Transverse colon (tissue), 4 donors: ENCODE measurements around the gene OR1J2. TPM values are rescaled to one million over a fixed set of nuclear protein-coding genes. Genes with fewer than 3 reads are reported as not detected.

Source experiments
- DNase-seq: peaks from one replicate; pipeline ENCODE4 v3.0.0-alpha.2; 2019
- H3K27ac ChIP-seq, 4 donors: fragments of 200-600 bp; sonication (generic); 2 replicates each; pipeline ENCODE4 v1.5.1; 2016 to 2018; ENCODE audit warnings: inconsistent platforms in 4 of 4
- H3K27me3 ChIP-seq: fragments of 200-600 bp; sonication (generic); 2 replicates; pipeline ENCODE4 v1.5.1; 2017; ENCODE audit warnings: inconsistent platforms
- H3K36me3 ChIP-seq, 4 donors: fragments of 200-600 bp; sonication (generic); 2 replicates each; pipeline ENCODE4 v1.5.1; 2017 to 2019; ENCODE audit warnings: inconsistent platforms in 4 of 4
- H3K4me1 ChIP-seq, 4 donors: fragments of 200-600 bp; sonication (generic); 2 replicates each; pipeline ENCODE4 v1.5.1; 2017 to 2020; ENCODE audit warnings: inconsistent platforms in 4 of 4
- H3K4me3 ChIP-seq, 4 donors: fragments of 200-600 bp; sonication (generic); 1 replicate in 1 of 4; 2 replicates in 3 of 4; pipeline versions ENCODE4 v1.5.1 to v1.6.1; 2017 to 2019; ENCODE audit warnings: inconsistent platforms in 4 of 4
- H3K9me3 ChIP-seq, 2 donors: fragments of 200-600 bp; sonication (generic); 2 replicates each; pipeline ENCODE4 v1.5.1; 2017 to 2019; ENCODE audit warnings: inconsistent platforms in 2 of 2
- EP300 ChIP-seq: sonication (generic); formaldehyde crosslinking; IDR thresholded peaks from one replicate; pipeline ENCODE4 v1.6.1; 2017; ENCODE audit warnings: antibody characterized with exemption, low read depth
- POLR2A ChIP-seq: fragments of 450-650 bp; IDR thresholded peaks from one replicate; pipeline ENCODE4 v1.6.1; 2016; ENCODE audit warnings: antibody characterized with exemption, mild to moderate bottlenecking, moderate library complexity
- POLR2AphosphoS5 ChIP-seq, 3 donors: sonication (generic); formaldehyde crosslinking; IDR thresholded peaks; one replicate each; pipeline ENCODE4 v1.6.1; 2016; ENCODE audit warnings: antibody characterized with exemption in 3 of 3
- WGBS, 2 donors: methylation state at CpG; one replicate each; pipeline ENCODE4 v1.1.5; 2018; ENCODE audit warnings: low coverage in 1 of 2; 5-methylcytosine and 5-hydroxymethylcytosine counted together
- in situ Hi-C, 4 donors: fragments of 200-750 bp; cut with MboI; loops; one replicate each; pipeline versions ENCODE4 v1.15.0 to v1.15.1; 2017; ENCODE audit warnings: low sequenced_read_pairs in 3 of 4, low pct_ligation_motif_present in 1 of 4, low pct_unique_long_range_greater_than_20kb in 1 of 4
- intact Hi-C: fragments of 100-400 bp; cut with DNase I; formaldehyde crosslinking; loops from one replicate; pipeline ENCODE4 v1.15.1; 2023; ENCODE audit warnings: low total_unique reads
- total RNA-seq, 4 donors: library from RNA; depleted of rRNA; stranded (reverse); fragments of >200 nt; gene quantifications; one replicate each; pipeline ENCODE4 v1.1.0, GENCODE V29; 2016
- TF ChIP-seq, protein P1 (sequence below), 5 experiments: fragments of 200-600 bp in 3 of 5; fragments of 450-650 bp in 2 of 5; sonication (generic) in 3 of 5; IDR thresholded peaks; 1 replicate in 2 of 5; 2 replicates in 3 of 5; pipeline ENCODE4 v1.5.1; 2016 to 2017; ENCODE audit warnings: antibody characterized with exemption in 5 of 5, inconsistent platforms in 3 of 5, mild to moderate bottlenecking in 2 of 5, moderate library complexity in 1 of 5

Gene OR1J2
- total RNA-seq, 4 donors from 2014 or later: not detected

DNA sequence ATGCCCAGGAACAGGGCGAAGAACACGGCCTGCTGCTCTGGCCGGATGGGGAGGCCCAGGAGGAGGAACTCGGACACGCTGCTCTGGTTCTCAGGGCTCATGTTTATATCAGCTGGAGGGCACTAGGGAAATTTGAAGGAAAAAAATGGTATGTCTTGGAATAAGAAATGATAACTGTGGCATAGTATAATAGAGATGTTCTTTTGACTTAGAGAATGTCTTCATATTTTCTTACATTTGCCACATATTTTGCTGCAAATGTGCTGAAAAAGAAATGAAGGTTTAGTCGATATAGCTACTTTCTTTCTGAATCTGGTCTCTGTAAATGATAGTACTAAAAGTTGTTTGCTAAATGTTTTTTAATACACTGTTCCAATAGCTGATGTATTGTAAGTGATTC is 32.8 kb upstream of the OR1J2 start, which contains the start of gene OR1J1:
Gene OR1J1, minus strand, starts transcription at position 101 of the 400 bp plus-strand sequence. Its CDS starts 0 bp downstream, at position 101.
- DNase-seq: no peak
- Histone ChIP-seq H3K9me3 (no peaks in the 10 kb centered on the region), H3K36me3 (no peaks in the 10 kb centered on the region), H3K4me3 (no peak within 1 kb of the TSS), H3K27ac (no peak within 1 kb of the TSS), H3K4me1 (no peaks in the 10 kb centered on the region), H3K27me3 (no peaks in the 10 kb centered on the region)
- 86 to 100% methylated on average over 1 to 6 of the region's 6 CpGs for WGBS, 2 donors
- TF ChIP-seq POLR2AphosphoS5 (IDR thresholded peaks at IDR 0.05) (no peak), POLR2A (no peak), EP300 (no peak)
- TF ChIP-seq, protein P1, sequence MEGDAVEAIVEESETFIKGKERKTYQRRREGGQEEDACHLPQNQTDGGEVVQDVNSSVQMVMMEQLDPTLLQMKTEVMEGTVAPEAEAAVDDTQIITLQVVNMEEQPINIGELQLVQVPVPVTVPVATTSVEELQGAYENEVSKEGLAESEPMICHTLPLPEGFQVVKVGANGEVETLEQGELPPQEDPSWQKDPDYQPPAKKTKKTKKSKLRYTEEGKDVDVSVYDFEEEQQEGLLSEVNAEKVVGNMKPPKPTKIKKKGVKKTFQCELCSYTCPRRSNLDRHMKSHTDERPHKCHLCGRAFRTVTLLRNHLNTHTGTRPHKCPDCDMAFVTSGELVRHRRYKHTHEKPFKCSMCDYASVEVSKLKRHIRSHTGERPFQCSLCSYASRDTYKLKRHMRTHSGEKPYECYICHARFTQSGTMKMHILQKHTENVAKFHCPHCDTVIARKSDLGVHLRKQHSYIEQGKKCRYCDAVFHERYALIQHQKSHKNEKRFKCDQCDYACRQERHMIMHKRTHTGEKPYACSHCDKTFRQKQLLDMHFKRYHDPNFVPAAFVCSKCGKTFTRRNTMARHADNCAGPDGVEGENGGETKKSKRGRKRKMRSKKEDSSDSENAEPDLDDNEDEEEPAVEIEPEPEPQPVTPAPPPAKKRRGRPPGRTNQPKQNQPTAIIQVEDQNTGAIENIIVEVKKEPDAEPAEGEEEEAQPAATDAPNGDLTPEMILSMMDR (IDR thresholded peaks at IDR 0.05): no peak
- intact Hi-C loops (no loop called here), in situ Hi-C loops (no loop called here)

DNA sequence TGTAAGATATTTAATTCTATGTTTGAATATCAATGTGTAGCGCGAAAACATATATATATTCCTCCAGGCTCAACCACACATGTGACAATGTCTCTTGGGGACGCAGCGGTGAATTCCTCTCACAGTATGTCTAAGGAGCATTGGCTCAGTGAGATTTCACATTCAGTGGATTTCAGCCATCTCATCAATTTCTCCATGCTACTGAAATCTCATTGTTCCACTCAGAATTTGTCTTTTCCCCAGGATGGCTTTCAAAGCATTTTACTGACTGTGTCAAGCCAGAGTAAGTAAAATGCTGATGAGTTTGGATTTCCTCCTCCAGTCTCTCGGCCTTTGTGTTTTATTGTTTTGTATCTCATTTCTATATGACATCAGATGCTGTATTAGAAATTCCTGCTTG is 31.5 kb upstream of the OR1J2 start:
- H3K27ac ChIP-seq: no peak overlapping the region
- no peak for DNase-seq
- TF ChIP-seq POLR2A: no peak
- TF ChIP-seq, protein P1 (IDR thresholded peaks at IDR 0.05): no peak
- no peaks in the 10 kb centered on the region for H3K4me1 ChIP-seq
- H3K4me3 ChIP-seq: no peak overlapping the region
- in situ Hi-C loops: no loop called here
- H3K27me3 ChIP-seq: no peaks in the 10 kb centered on the region
- WGBS, 2 donors: 87 to 89% methylated on average over 5 of the region's 5 CpGs
- no peaks in the 10 kb centered on the region for H3K36me3 ChIP-seq
- H3K9me3 ChIP-seq: no peaks in the 10 kb centered on the region
- intact Hi-C loops: no loop called here

DNA sequence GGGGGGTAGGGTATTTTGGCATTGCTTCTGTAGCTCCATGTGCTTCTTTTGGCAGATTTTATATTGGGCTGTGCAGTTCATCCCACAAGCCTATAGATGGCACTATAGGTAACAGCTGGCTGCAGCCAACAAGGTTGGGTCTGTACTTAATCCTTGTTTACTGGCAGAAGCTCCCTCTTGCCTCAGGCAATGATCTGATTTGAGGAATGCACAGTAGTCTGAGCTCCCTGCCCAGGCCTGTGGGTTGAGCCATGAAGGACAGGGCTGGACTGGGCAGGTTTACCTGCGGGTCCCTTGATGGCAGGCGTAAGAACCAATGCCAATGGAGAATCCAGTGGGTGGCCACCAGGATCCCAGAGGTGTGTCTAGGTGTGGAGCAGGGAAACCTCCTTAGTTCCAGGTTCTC is 11.7 kb upstream of the OR1J2 start:
- WGBS, 2 donors: 59% methylated on average over 2 of the region's 2 CpGs; no CpG with 5 or more reads in 1 of the 2 donors
- Histone ChIP-seq H3K27me3 (no peaks in the 10 kb centered on the region), H3K9me3 (no peaks in the 10 kb centered on the region), H3K27ac (no peak overlapping the region), H3K36me3 (no peaks in the 10 kb centered on the region), H3K4me1 (no peaks in the 10 kb centered on the region), H3K4me3 (no peak overlapping the region)
- no peak for TF ChIP-seq POLR2AphosphoS5 (IDR thresholded peaks at IDR 0.05)
- no peak for TF ChIP-seq POLR2A
- TF ChIP-seq, protein P1 (IDR thresholded peaks at IDR 0.05): peak; percentile 45 to 71 (median 55)
- DNase-seq: no peak
- intact Hi-C loops (no loop called here), in situ Hi-C loops (no loop called here)

DNA sequence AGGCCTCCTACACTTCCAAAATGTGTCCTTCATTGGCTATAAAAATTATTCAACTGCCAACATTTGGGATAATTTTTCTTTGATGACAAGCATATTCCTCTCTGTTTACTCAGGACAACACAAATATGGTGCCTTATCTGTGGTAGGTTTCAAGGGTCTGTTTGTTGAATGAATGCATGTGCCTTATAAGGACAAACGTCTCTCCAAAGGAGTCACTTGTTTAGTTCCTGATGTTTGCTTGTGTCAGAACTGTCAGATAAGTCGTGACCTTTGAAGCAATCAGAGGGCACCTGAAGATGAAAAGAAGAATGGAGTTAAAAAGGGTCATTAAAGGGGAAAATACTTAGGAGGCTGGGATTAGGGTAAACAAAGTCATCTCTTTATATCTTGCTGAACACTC is 3.6 kb upstream of the OR1J2 start:
- Histone ChIP-seq H3K4me1 (no peaks in the 10 kb centered on the region), H3K9me3 (no peaks in the 10 kb centered on the region), H3K36me3 (no peaks in the 10 kb centered on the region), H3K27ac (no peak overlapping the region), H3K27me3 (no peaks in the 10 kb centered on the region), H3K4me3 (no peak overlapping the region)
- TF ChIP-seq POLR2AphosphoS5 (IDR thresholded peaks at IDR 0.05): no peak
- TF ChIP-seq POLR2A: no peak
- TF ChIP-seq EP300: no peak
- TF ChIP-seq, protein P1 (IDR thresholded peaks at IDR 0.05): no peak
- no peak for DNase-seq
- intact Hi-C loops (no loop called here), in situ Hi-C loops (no loop called here)
- WGBS, 2 donors: 27 to 42% methylated on average over 2 of the region's 2 CpGs
